CD4-positive, alpha-beta T cell treated with Interleukin-17A for 4 hours (primary cell): Measurements from ENCODE around the gene IPO13.

Experiments
- DNase-seq: peaks from one replicate; pipeline ENCODE4 v3.0.0-alpha.2; 2020; ENCODE audit warnings: mixed read lengths

Gene IPO13

GRCh38 chr1:43952731-43953346 lies 6.1 kb downstream of the IPO13 start:
- no peak for DNase-seq

- DNase-seq: no peak
Measured at GRCh38 chr1:43953361-43953760, 6.6 kb downstream of the IPO13 start.

- DNase-seq: no peak
Measured at GRCh38 chr1:43954036-43954435, 7.3 kb downstream of the IPO13 start.

GRCh38 chr1:43956234-43956633 lies 9.5 kb downstream of the IPO13 start:
- no peak for DNase-seq

- DNase-seq: no peak
Measured at GRCh38 chr1:43957407-43958040, 10.8 kb downstream of the IPO13 start.

- DNase-seq: no peak
Measured at GRCh38 chr1:43958351-43959255, 11.9 kb downstream of the IPO13 start.

GRCh38 chr1:43960798-43961197 lies 14.0 kb downstream of the IPO13 start:
- no peak for DNase-seq

- DNase-seq: no peak
Measured at GRCh38 chr1:43961692-43962091, 14.9 kb downstream of the IPO13 start.

- DNase-seq: no peak
Measured at GRCh38 chr1:43962324-43962723, 15.6 kb downstream of the IPO13 start.

GRCh38 chr1:43963006-43963405 lies 16.3 kb downstream of the IPO13 start:
- DNase-seq: no peak

GRCh38 chr1:43963890-43964289 lies 17.1 kb downstream of the IPO13 start:
- no peak for DNase-seq

GRCh38 chr1:43965316-43965715 lies 18.6 kb downstream of the IPO13 start:
- DNase-seq: no peak

- peak; percentile 44 for DNase-seq
Measured at GRCh38 chr1:43968348-43968948, 21.7 kb downstream of the IPO13 start.

GRCh38 chr1:43969416-43969745 lies 22.6 kb downstream of the IPO13 start:
- DNase-seq: no peak

GRCh38 chr1:43969746-43970466 lies 23.2 kb downstream of the IPO13 start, which contains the start of gene DPH2:
TSS of gene DPH2 (plus strand) at chr1:43970010. CDS start at chr1:43970176, 166 bp downstream.
- peak; percentile 96 for DNase-seq

- no peak for DNase-seq
Measured at GRCh38 chr1:43970502-43970901, 23.8 kb downstream of the IPO13 start.

GRCh38 chr1:43970911-43971310 lies 24.2 kb downstream of the IPO13 start:
- no peak for DNase-seq

GRCh38 chr1:43971336-43971980 lies 24.7 kb downstream of the IPO13 start:
- no peak for DNase-seq

GRCh38 chr1:43973981-43974442 lies 27.3 kb downstream of the IPO13 start:
- no peak for DNase-seq

GRCh38 chr1:43974443-43975248 lies 27.9 kb downstream of the IPO13 start, which contains the start of gene ATP6V0B:
TSS of gene ATP6V0B (plus strand) at chr1:43974960. CDS start at chr1:43975041, 81 bp downstream.
- peak; percentile 95 for DNase-seq
